Activated T-helper 1 cell treated with anti-CD3 and anti-CD28 coated beads, Interleukin-2, amount 50 U/mL, for 16 hours (primary cell): ENCODE measurements around the gene PPP1R26.
A peak's percentile ranks its signal among the peaks of the same experiment; 100 is the strongest.
"Not testable (repeated sequence)": the region's sequence is repeated elsewhere in the genome, so short reads cannot be mapped to it uniquely, and the experiment has no call there.

Experiments used
- DNase-seq, 2 donors: peaks; one replicate each; pipeline ENCODE4 v3.0.0-alpha.2; 2020; ENCODE audit warnings: low read depth in 1 of 2, low spot score in 1 of 2

The PPP1R26 gene

DNA sequence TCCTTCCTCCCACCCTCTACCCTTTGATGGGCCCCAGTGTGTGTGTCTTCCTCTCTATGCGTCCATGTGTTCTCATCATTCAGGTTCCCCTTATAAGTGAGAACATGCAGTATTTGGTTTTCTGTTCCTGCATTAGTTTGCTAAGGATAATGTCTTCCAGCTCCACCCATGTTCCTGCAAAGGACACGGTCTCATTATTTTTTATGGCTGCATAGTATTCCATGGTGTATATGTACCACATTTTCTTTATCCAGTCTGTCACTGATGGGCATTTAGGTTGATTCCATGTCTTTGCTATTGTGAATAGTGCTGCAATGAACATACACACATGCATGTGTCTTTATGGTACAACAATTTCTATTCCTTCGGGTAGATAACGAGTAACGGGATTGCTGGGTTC is 21.1 kb upstream of the PPP1R26 start:
- DNase-seq: not testable (repeated sequence)

DNA sequence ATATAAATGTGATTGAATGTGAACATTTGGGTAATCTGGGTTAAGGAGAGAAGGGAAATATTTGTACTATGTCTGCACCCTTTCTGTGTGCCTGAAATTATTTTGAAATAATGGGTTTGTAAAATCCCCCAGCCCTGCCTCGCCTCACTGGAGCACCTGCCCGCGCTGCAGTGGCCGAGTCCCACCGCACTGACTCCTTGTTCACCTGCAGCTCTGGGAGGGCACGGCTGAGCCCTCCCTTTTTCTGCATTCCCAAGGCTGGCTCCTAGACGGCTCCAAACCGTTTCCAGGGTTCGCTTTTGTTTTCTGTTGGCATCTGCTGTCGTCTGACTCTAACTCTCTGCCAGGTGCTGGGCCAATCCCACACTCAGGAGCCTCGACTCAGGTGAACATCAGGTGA is 17.6 kb upstream of the PPP1R26 start:
- DNase-seq: no peak

- no peak for DNase-seq
Measured at GRCh38 chr9:135463140-135463539, 16.4 kb upstream of the PPP1R26 start.

GRCh38 chr9:135464181-135464580 is 15.4 kb upstream of the PPP1R26 start:
- DNase-seq: no peak

DNA sequence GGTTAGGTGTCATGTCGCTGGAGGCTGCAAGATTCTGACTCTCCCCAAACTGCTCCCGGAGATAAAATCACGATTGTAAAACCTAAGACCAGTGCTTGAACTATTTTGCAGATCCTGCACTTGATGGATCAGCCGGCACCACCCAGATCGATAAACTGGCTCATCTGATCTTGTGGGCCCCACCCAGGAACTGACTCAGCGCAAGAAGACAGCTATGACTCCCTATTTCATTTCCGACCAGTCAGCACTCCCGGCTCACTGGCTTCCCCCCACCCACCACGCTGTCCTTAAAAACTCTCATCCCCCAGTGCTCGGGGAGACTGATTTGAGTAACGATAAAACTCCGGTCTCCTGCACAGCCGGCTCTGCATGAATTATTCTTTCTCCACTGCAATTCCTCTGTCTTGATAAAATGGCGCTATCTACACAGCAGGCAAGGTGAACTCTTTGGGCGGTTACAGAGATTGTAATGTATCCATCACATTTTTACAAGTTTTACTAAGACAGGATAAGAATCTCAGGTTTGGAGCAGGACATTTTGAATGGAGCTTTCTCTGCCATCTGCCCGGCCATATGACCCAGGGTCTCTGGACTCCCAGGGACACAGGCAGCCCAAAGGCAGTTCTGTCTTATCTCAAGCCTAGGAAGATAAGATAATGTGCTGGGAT is 10.6 kb upstream of the PPP1R26 start:
- peak in 1 of 2 donors; percentile 31 for DNase-seq

- no peak for DNase-seq
Measured at GRCh38 chr9:135471791-135472640, 7.6 kb upstream of the PPP1R26 start.

- no peak for DNase-seq
Measured at GRCh38 chr9:135473972-135474543, 5.5 kb upstream of the PPP1R26 start.

DNA sequence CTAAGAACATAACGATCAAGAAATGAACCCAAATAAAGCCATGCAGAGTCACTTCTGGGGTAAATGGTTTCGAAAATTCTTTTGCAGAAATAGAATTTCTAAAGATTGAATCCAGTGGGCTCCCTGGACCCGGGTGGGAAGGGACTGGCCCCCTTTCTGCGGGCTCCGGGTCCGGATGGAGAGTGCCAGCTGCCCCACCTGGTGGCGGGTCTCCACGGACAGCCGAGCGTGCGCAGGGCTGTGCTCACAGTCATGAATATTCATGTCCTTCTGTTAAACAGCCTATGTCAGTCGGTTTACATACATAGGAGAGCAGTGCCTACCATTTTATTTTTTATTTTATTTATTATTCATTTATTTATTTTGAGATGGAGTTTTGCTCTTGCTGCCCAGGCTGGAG is 4.7 kb upstream of the PPP1R26 start:
- DNase-seq: no peak

DNA sequence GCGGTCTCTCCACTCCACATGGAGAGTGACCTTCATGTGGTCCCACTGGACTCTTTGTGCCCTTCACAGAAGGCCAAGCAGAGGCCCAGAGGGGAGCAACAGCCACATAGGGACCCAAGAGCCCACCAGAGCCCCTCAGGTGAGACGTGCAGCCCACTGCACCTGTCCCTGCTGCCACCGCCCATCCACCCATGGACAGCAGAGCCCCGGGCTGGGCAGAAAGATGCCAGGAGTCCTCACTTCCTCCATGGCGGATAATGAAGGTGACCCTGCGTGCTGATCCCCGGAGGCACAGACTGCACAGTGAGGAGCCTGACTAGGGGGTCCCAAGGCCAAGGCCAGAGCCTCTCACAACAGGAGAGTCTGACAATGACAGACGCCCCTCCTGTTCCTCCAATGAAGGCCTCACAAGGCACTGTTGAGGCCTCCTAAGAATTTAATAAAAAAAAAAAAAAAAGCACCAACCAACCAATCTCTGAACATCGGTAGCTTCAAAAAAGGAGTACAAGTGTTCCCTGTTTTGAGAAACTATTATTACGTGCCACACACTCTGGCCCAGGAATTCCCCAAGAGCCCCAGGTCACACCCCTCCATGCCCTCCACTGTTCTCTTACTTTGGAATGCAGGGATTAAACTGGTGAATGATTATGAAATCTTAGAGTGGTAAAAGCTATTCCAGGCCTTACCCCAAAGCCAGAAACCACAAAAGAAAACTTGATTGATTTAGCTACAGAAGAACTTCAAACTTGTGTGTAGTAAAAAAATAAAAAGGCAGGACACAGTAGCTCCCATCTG is 2.8 kb upstream of the PPP1R26 start:
- no peak for DNase-seq

- DNase-seq: no peak
Measured at GRCh38 chr9:135478191-135478590, 1.4 kb upstream of the PPP1R26 start.

GRCh38 chr9:135478829-135479468 is 633 bp upstream of the PPP1R26 start:
- DNase-seq: no peak

DNA sequence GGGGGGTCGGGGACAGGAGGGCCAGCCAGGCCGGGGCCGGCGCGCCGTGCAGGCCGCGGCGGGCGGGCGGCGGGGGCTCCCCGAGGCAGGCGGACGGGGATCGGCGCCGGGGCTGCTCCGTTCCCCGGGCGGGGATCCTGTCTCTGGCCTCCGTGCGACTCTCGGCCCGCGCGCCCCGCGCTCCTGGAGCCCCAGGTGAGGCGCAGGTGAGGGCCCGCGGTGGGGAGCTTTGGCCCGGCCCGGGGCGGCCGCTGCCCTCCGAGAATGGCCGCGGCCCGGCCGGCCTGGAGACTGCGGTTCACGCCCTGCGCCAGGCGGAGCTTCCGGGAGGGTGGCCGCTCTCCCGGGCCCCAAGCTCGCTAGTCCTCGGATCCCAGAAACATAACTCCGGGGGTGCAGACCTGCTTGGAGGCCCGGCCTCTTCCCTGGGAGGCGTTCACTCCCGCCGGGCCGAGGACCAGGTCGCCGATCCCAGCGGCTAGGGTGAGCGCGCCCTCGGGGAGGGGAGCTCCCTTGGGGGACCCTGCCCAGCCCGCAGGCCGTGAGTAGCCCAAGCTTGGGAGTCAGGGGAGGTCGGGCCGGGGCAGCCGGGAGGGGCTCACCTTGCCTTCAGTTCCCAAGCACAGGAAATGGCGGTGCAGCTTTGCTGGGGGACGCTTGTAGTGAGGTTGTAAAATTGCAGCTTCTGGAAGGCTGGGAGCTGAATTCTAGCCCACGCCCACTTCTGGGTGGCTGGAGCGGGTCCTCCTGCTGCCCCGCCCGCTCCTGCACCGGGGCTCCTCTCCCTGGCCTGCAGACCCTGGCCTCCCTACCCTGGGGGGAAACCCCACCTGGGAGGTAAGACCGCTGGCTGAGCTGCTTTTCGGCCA is 723 bp downstream of the PPP1R26 start:
- no peak for DNase-seq

- no peak for DNase-seq
Measured at GRCh38 chr9:135480940-135481310, 1.3 kb downstream of the PPP1R26 start.

- DNase-seq: no peak
Measured at GRCh38 chr9:135482015-135482754, 2.6 kb downstream of the PPP1R26 start.

- DNase-seq: no peak
Measured at GRCh38 chr9:135484460-135485277, 5.1 kb downstream of the PPP1R26 start.

- DNase-seq: no peak
Measured at GRCh38 chr9:135485385-135485784, 5.8 kb downstream of the PPP1R26 start.

GRCh38 chr9:135485832-135486231 is 6.2 kb downstream of the PPP1R26 start:
- DNase-seq: no peak

GRCh38 chr9:135486267-135487065 is 6.9 kb downstream of the PPP1R26 start:
- DNase-seq: no peak
